Mesodermal cell (in vitro differentiated cells): ENCODE data around the gene ADPRHL1.

Experiments
- H3K27ac ChIP-seq: 2 replicates; pipeline ENCODE4 v1.7.0; 2013; ENCODE audit warnings: mild to moderate bottlenecking, low read depth, low read length, moderate library complexity; ENCODE audit not compliant: severe bottlenecking
- H3K36me3 ChIP-seq: 2 replicates; pipeline ENCODE4 v1.7.1; 2013; ENCODE audit warnings: mild to moderate bottlenecking, low read length, moderate library complexity; ENCODE audit not compliant: control insufficient read depth, insufficient read depth
- H3K4me1 ChIP-seq: one replicate; pipeline ENCODE4 v1.7.1; 2013; ENCODE audit warnings: mild to moderate bottlenecking, low read length; ENCODE audit not compliant: insufficient read depth, control insufficient read depth, poor library complexity, severe bottlenecking
- H3K4me3 ChIP-seq: 2 replicates; pipeline ENCODE4 v1.7.0; 2013; ENCODE audit warnings: low read length, control low read depth, mild to moderate bottlenecking; ENCODE audit not compliant: insufficient read depth, poor library complexity, severe bottlenecking; ENCODE audit errors: extremely low read depth
- H3K9me3 ChIP-seq: 2 replicates; pipeline ENCODE4 v1.7.1; 2013; ENCODE audit warnings: mild to moderate bottlenecking, low read length, moderate library complexity; ENCODE audit not compliant: control insufficient read depth
- WGBS, 2 experiments: methylation state at CpG; one replicate each; pipeline ENCODE4 v1.1.5; 2013; ENCODE audit warnings: missing lambda C conversion rate in 2 of 2; ENCODE audit not compliant: insufficient coverage in 2 of 2; 5-methylcytosine and 5-hydroxymethylcytosine counted together

The ADPRHL1 gene

DNA sequence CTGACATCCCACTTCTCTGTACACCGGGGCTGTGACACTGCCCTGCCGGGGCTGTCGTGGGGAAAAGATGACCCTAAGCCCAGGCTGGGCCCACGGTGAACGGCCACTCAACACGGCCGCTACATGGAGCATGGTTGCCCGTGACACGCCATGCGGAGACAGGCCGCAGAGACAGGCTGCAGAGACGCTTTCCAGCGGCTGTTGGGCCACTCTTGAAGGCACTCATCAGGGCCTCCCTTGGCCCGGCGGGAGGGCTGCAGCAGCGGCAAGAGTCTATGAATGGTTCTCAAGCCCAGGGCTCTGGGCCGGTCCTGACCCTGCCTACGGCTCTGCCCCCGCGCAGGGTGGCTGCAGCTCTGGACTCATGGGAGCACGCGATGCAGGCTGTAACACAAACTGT is 22.1 kb downstream of the ADPRHL1 start:
- H3K4me3 ChIP-seq = no peak overlapping the region
- 83 to 92% methylated on average over 19 to 22 of the region's 22 CpGs for WGBS, 2 experiments
- H3K9me3 ChIP-seq = no peaks in the 10 kb centered on the region
- no peaks in the 10 kb centered on the region for H3K4me1 ChIP-seq
- no peaks in the 10 kb centered on the region for H3K36me3 ChIP-seq
- H3K27ac ChIP-seq = no peak overlapping the region

- WGBS, 2 experiments = 94 to 96% methylated on average over 19 to 20 of the region's 23 CpGs
- H3K27ac ChIP-seq = no peak overlapping the region
- no peaks in the 10 kb centered on the region for H3K4me1 ChIP-seq
- H3K9me3 ChIP-seq = no peaks in the 10 kb centered on the region
- no peak overlapping the region for H3K4me3 ChIP-seq
- no peaks in the 10 kb centered on the region for H3K36me3 ChIP-seq
Measured at GRCh38 chr13:113430378-113431110, 22.7 kb downstream of the ADPRHL1 start.

DNA sequence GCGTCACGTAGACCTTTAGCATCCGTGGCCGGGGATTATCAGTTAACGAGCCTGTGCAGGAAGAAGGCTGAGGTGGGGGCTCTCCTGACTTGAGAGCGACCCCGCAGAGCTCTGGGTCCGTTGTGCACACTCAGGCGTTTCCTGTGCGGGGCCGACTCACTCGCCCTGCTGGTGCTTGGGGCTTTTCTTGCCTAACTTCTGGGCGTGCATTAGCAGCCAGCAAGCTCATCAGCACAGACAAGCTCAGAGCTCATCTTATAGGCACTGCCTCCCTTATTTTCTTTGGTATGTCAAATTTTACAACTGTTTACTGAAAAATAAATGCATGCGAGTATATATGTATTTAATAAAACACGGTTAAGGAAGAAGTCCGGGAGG is 23.7 kb downstream of the ADPRHL1 start:
- 90 to 93% methylated on average over 14 to 16 of the region's 16 CpGs for WGBS, 2 experiments
- no peaks in the 10 kb centered on the region for H3K4me1 ChIP-seq
- H3K4me3 ChIP-seq = no peak overlapping the region
- no peaks in the 10 kb centered on the region for H3K36me3 ChIP-seq
- H3K27ac ChIP-seq = no peak overlapping the region
- no peaks in the 10 kb centered on the region for H3K9me3 ChIP-seq

DNA sequence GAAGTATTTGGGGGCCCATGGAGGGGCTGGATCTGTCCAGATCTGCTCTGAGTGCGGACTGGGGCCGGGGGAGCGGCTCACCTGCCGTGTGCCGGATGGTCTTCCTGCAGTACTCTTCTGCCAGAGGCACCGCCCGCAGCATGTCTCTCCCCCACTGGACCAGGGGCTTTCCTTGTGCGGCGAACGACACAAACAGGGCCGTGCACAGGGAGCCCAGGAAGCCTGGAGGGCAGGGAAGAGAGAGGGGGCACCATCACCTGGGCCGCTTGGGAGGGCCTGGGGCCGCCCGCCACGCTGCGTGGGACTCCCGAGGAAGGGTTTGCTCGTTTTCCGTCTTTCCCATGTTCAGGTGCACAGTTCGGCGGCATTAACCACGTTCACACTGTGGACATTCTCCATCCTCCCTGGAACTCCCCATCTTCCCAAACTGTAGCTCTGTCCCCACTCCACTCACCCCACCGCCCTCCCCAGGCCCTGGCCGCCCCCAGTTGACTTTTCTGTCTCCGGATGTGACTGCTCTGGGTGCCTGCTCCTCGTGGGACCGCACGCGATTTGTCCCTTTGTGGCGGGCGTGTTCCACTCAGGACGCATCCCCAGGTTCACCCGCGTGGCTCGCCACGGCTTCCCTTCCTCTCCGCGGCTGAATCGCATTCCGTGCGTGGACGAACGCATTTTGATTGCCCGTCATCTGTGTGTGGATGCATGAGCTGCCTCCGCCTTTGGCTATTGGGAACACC is 24.2 kb downstream of the ADPRHL1 start:
- no peaks in the 10 kb centered on the region for H3K9me3 ChIP-seq
- no peak overlapping the region for H3K4me3 ChIP-seq
- 94 to 95% methylated on average over 42 to 45 of the region's 45 CpGs for WGBS, 2 experiments
- H3K36me3 ChIP-seq = no peaks in the 10 kb centered on the region
- H3K27ac ChIP-seq = no peak overlapping the region
- no peaks in the 10 kb centered on the region for H3K4me1 ChIP-seq

- Histone ChIP-seq H3K9me3 (no peaks in the 10 kb centered on the region), H3K4me3 (no peak overlapping the region), H3K36me3 (no peaks in the 10 kb centered on the region), H3K27ac (no peak overlapping the region), H3K4me1 (no peaks in the 10 kb centered on the region)
- 90 to 96% methylated on average over 11 to 16 of the region's 17 CpGs for WGBS, 2 experiments
Measured at GRCh38 chr13:113428469-113428865, 24.8 kb downstream of the ADPRHL1 start.

DNA sequence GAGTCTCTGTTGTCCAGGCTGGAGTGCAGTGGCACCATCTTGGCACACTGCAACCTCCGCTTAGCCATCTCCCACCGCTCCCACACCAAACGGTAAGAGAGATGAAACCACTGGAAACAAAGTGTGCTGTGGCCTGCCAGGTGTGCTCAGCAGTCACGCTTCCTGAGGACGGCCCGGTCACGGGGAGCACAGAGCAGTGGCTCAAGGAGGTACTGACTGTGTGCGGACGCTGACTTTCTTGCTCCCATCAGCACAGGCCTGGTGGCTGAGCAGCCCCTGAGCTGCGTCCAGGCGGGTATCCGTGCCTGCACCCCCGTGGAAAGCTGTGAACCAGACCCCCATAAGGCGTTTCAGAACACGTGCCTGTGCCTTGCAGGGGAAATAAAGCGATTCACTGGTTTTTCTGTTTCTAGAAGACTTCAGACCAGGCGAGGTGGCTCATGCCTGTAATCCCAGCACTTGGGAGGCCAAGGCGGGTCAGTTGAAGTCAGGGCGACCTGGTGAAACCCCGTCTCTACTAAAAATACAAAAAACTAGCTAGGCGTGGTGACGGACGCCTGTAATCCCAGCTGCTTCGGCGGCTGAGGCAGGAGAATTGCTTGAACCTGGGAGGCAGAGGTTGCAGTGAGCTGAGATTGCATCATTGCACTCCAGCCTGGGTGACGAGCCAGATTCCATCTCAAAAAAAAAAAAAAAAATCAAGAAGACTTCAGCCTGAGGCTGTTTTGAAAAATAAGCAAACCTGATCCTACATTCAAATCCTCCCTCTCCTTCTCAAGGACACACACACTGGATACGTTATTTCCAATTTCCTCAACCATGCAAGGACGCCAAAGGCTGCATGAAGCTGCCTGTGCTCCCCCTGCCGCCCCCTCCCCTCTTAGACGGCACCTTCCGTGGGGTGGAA is 25.5 kb downstream of the ADPRHL1 start:
- Histone ChIP-seq H3K9me3 (no peaks in the 10 kb centered on the region), H3K4me3 (no peak overlapping the region), H3K27ac (no peak overlapping the region), H3K4me1 (no peaks in the 10 kb centered on the region), H3K36me3 (no peaks in the 10 kb centered on the region)
- WGBS, 2 experiments = 93% methylated on average over 25 to 26 of the region's 31 CpGs

GRCh38 chr13:113426591-113426986 is 26.7 kb downstream of the ADPRHL1 start:
- Histone ChIP-seq H3K4me3 (no peak overlapping the region), H3K27ac (no peak overlapping the region), H3K4me1 (no peaks in the 10 kb centered on the region), H3K9me3 (no peaks in the 10 kb centered on the region), H3K36me3 (no peaks in the 10 kb centered on the region)
- WGBS, 2 experiments = 93 to 95% methylated on average over 15 of the region's 15 CpGs

DNA sequence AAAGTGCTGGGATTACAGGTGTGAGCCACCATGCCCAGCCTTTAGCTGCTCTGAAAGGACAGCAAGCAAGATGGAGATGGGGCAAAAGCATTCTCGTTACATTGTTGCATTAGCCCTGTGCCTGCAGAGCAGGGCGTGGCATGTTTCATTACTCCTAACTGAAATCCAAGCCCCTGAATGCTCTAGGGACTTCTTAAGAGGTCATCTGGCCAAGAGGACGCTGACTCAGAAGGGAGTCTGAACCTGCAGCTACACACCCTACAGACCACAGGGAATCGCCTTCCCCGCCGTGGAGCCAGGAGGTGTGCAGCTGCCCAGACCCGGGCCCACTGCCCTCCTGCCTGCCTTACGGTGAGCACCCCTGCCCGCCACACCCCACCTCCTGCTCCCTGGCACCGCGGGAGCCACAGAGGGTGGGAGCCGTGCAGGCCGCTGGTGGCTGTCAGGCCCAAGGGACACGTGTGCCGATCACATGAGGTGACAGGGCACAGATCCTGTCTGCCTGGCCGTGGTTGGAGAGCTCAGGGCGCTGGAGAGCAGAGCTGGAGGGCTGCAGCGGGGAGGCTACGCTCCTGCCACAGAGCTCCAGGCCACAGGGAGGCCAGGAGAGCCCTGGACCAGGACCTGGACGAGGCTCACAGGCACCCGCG is 27.2 kb downstream of the ADPRHL1 start:
- Histone ChIP-seq H3K27ac (no peak overlapping the region), H3K4me1 (no peaks in the 10 kb centered on the region), H3K9me3 (no peaks in the 10 kb centered on the region), H3K4me3 (no peak overlapping the region), H3K36me3 (no peaks in the 10 kb centered on the region)
- 88 to 95% methylated on average over 19 to 22 of the region's 22 CpGs for WGBS, 2 experiments

- 88 to 93% methylated on average over 10 to 11 of the region's 11 CpGs for WGBS, 2 experiments
- no peaks in the 10 kb centered on the region for H3K9me3 ChIP-seq
- no peaks in the 10 kb centered on the region for H3K4me1 ChIP-seq
- H3K27ac ChIP-seq = no peak overlapping the region
- no peak overlapping the region for H3K4me3 ChIP-seq
- no peaks in the 10 kb centered on the region for H3K36me3 ChIP-seq
Measured at GRCh38 chr13:113423520-113424163, 29.6 kb downstream of the ADPRHL1 start.
